ENCODE results near the gene HOXC12.

Gene HOXC12

DNA sequence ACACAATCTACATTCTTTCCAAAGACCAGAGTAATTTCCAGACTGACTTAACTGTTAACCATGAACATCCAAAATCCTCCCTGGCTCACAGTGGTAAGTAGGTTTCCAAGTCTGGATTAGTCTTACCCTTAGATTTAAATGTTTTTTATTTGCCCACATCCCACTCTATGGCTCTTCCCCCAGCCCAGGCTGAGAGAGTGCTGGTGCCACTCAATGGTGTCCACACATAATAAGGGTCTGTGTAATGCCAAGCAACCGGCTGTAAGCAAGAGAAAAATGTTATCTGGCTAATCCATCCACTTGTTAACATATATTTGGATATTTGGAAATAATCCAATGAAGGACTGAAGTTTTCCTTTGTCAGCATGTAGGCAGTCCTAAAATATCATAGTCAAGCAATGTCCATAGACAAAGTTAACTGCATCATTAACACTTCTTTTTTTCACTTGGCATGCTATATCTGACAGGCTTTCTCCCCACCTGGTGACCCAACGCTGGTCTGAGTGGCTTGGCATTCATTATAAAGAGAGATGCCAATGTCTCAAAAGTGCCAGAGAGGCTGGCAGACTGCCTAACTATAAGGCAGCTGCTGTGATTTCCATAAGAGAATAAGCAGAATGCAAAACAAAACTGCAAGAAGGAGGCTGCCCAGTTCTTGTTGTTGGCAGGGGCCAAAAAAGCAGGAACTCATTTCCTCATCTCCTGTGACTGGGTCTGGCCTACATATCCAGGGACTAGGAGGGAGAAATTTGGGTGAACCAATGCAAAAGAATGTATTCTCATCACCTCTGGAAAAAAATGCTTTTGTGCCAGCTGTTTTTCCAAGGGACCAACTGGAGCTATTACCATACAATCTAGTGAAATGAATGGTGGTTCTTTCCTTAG is 29.9 kb upstream of the HOXC12 start:
- ATAC-seq = no peak
- no peak for TF ChIP-seq ZNF8 (CRISPR knock-in tag; IDR thresholded peaks at IDR 0.05)
- TF ChIP-seq, protein P1, sequence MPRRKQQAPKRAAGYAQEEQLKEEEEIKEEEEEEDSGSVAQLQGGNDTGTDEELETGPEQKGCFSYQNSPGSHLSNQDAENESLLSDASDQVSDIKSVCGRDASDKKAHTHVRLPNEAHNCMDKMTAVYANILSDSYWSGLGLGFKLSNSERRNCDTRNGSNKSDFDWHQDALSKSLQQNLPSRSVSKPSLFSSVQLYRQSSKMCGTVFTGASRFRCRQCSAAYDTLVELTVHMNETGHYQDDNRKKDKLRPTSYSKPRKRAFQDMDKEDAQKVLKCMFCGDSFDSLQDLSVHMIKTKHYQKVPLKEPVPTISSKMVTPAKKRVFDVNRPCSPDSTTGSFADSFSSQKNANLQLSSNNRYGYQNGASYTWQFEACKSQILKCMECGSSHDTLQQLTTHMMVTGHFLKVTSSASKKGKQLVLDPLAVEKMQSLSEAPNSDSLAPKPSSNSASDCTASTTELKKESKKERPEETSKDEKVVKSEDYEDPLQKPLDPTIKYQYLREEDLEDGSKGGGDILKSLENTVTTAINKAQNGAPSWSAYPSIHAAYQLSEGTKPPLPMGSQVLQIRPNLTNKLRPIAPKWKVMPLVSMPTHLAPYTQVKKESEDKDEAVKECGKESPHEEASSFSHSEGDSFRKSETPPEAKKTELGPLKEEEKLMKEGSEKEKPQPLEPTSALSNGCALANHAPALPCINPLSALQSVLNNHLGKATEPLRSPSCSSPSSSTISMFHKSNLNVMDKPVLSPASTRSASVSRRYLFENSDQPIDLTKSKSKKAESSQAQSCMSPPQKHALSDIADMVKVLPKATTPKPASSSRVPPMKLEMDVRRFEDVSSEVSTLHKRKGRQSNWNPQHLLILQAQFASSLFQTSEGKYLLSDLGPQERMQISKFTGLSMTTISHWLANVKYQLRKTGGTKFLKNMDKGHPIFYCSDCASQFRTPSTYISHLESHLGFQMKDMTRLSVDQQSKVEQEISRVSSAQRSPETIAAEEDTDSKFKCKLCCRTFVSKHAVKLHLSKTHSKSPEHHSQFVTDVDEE (CRISPR knock-in tag; IDR thresholded peaks at IDR 0.05) = no peak
- TF ChIP-seq GLIS3 (CRISPR knock-in tag; IDR thresholded peaks at IDR 0.05) = no peak

DNA sequence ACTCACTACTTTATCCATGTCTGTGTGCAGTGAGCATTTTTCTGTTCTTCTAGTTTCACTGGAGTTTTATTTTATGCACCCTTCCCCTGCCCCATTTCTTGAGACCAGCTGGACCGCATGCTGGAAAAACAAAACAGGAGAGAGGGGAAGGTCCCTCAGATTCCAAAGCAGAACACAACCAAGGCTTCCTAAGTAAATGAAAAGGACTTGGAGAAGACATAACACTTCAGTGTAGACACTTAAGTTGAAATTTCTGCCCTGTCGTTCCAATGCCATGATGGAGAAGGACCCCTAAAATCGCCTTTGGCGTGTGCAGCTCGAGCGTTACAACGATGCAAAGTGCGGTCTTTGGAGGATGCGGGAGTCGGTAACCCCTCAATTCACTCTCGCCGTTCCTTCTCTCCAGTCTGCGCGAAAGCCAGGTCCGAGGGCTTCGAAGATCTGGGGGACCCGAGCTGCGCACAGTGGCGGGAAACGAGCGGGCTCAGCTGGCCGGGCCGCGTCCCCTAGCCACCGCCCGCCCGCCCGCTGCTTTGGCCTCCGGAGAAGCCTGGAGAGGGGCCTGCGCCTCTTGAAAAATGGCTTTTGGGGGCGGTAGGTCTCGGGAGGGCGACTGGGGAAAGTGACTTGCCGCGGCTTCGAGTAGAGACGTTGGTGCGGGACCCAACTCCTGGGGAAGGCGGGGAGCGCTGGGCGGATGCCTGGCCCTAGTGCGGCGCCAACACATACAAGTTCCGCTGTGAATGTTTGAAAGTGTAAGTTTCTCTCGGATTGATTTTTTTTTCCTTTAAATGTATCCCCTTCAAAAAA is 27.3 kb upstream of the HOXC12 start:
- TF ChIP-seq RARB (CRISPR knock-in tag; IDR thresholded peaks at IDR 0.05) = no peak
- TF ChIP-seq ZFP3 (CRISPR knock-in tag; IDR thresholded peaks at IDR 0.05) = no peak
- TF ChIP-seq ZNF565 (CRISPR knock-in tag; conservative IDR thresholded peaks at IDR 0.05; ENCODE audit: low read depth) = no peak
- no peak for TF ChIP-seq ARNTL (CRISPR knock-in tag; IDR thresholded peaks at IDR 0.05; ENCODE audit: borderline replicate concordance, low read depth)
- no peak for TF ChIP-seq PPARA (CRISPR knock-in tag; IDR thresholded peaks at IDR 0.05; ENCODE audit: borderline replicate concordance)
- TF ChIP-seq ZNF8 (CRISPR knock-in tag; IDR thresholded peaks at IDR 0.05) = no peak
- TF ChIP-seq BACH2 (CRISPR knock-in tag; IDR thresholded peaks at IDR 0.05; ENCODE audit: borderline replicate concordance) = no peak
- no peak for TF ChIP-seq ZNF70 (CRISPR knock-in tag; IDR thresholded peaks at IDR 0.05)
- no peak for TF ChIP-seq TOX (CRISPR knock-in tag; IDR thresholded peaks at IDR 0.05; ENCODE audit: borderline replicate concordance)
- TF ChIP-seq GLIS3 (CRISPR knock-in tag; IDR thresholded peaks at IDR 0.05) = no peak
- TF ChIP-seq ZFP30 (CRISPR knock-in tag; IDR thresholded peaks at IDR 0.05) = no peak
- TF ChIP-seq OSR1 (CRISPR knock-in tag; IDR thresholded peaks at IDR 0.05) = no peak
- TF ChIP-seq TCF4 (CRISPR knock-in tag; IDR thresholded peaks at IDR 0.05; ENCODE audit: borderline replicate concordance) = no peak
- TF ChIP-seq, protein P2, sequence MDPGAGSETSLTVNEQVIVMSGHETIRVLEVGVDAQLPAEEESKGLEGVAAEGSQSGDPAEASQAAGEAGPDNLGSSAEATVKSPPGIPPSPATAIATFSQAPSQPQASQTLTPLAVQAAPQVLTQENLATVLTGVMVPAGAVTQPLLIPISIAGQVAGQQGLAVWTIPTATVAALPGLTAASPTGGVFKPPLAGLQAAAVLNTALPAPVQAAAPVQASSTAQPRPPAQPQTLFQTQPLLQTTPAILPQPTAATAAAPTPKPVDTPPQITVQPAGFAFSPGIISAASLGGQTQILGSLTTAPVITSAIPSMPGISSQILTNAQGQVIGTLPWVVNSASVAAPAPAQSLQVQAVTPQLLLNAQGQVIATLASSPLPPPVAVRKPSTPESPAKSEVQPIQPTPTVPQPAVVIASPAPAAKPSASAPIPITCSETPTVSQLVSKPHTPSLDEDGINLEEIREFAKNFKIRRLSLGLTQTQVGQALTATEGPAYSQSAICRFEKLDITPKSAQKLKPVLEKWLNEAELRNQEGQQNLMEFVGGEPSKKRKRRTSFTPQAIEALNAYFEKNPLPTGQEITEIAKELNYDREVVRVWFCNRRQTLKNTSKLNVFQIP (CRISPR knock-in tag; IDR thresholded peaks at IDR 0.05; ENCODE audit: borderline replicate concordance, low read depth) = no peak
- no peak for TF ChIP-seq SNAI2 (CRISPR knock-in tag; IDR thresholded peaks at IDR 0.05)
- TF ChIP-seq ISL1 (CRISPR knock-in tag; IDR thresholded peaks at IDR 0.05) = no peak
- no peak for TF ChIP-seq ESRRG (CRISPR knock-in tag; IDR thresholded peaks at IDR 0.05)
- TF ChIP-seq ZC3H10 (CRISPR knock-in tag; IDR thresholded peaks at IDR 0.05) = no peak
- no peak for TF ChIP-seq CSDC2 (CRISPR knock-in tag; IDR thresholded peaks at IDR 0.05)
- TF ChIP-seq, protein P3, sequence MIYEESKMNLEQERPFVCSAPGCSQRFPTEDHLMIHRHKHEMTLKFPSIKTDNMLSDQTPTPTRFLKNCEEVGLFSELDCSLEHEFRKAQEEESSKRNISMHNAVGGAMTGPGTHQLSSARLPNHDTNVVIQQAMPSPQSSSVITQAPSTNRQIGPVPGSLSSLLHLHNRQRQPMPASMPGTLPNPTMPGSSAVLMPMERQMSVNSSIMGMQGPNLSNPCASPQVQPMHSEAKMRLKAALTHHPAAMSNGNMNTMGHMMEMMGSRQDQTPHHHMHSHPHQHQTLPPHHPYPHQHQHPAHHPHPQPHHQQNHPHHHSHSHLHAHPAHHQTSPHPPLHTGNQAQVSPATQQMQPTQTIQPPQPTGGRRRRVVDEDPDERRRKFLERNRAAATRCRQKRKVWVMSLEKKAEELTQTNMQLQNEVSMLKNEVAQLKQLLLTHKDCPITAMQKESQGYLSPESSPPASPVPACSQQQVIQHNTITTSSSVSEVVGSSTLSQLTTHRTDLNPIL (CRISPR knock-in tag; IDR thresholded peaks at IDR 0.05; ENCODE audit: low read depth) = no peak
- ATAC-seq = no peak

DNA sequence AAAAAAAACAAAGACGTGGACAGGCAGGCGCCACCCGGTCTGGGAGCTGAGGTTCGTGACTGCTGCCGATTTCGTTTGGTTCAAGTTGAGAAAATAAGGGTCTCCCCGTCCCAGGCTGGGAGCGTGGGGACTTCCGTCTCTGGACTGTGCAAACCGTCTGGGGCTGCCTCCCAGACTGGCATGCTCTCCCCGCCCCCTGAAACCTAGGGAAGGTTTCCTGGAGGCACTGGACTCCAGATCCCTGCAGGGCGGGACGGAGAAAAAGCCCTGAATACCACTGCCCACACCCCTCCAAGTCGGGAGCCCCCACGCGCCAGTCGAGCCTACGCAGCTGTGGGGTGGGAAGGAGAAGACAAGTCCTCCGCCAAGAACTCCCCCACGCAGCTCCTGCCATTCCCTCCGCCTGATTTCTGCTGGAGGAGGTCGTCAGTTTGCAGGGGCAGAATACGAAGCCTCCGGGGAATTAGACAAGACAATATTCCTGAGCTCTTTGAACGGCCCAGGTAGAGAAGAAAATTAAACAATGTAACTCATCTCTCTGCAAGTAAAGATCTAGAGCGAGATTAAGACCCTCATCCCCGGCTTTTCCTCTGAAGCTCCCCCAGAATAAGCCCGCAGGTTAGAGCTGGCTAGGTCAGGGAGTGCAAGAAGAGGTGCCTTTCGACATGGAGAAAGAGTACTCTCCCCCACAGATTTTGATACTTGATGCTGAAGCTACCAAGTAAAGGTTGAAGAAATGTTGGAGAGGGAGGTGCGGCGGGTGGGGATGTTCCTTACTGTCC is 26.5 kb upstream of the HOXC12 start:
- ATAC-seq = no peak
- TF ChIP-seq ESRRG (CRISPR knock-in tag; IDR thresholded peaks at IDR 0.05) (no peak), ZNF565 (CRISPR knock-in tag; conservative IDR thresholded peaks at IDR 0.05; ENCODE audit: low read depth) (no peak), PPARA (CRISPR knock-in tag; IDR thresholded peaks at IDR 0.05; ENCODE audit: borderline replicate concordance) (no peak), ISL1 (CRISPR knock-in tag; IDR thresholded peaks at IDR 0.05) (no peak), TOX (CRISPR knock-in tag; IDR thresholded peaks at IDR 0.05; ENCODE audit: borderline replicate concordance) (no peak)
